ENCODE results near the gene SMIM32.

DNA sequence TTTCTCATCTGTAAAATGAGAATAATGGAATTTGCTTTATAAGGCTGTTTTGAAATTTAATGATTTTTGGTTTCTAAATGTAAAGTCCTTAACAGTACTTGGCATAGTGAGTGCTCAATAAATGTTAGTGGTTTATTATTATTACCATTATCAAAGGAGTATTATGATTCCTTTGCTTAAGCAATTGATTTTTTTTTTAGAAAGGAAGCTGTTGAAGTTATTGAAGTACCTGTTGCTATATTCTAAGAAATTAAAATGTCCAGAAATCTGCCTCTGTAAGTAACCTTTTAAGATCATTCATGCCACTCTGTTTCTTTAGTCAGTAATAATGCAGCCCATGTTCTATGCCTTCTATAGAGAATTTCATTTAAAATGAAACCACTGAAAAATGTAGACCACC, 45.3 kb downstream of the SMIM32 start:
- TF ChIP-seq, protein P1, sequence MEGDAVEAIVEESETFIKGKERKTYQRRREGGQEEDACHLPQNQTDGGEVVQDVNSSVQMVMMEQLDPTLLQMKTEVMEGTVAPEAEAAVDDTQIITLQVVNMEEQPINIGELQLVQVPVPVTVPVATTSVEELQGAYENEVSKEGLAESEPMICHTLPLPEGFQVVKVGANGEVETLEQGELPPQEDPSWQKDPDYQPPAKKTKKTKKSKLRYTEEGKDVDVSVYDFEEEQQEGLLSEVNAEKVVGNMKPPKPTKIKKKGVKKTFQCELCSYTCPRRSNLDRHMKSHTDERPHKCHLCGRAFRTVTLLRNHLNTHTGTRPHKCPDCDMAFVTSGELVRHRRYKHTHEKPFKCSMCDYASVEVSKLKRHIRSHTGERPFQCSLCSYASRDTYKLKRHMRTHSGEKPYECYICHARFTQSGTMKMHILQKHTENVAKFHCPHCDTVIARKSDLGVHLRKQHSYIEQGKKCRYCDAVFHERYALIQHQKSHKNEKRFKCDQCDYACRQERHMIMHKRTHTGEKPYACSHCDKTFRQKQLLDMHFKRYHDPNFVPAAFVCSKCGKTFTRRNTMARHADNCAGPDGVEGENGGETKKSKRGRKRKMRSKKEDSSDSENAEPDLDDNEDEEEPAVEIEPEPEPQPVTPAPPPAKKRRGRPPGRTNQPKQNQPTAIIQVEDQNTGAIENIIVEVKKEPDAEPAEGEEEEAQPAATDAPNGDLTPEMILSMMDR (conservative IDR thresholded peaks at IDR 0.05; ENCODE audit: low read depth, low read length): no peak
- TF ChIP-seq MAFK (IDR thresholded peaks at IDR 0.05; ENCODE audit: low read depth, low read length) (no peak), RFX5 (IDR thresholded peaks at IDR 0.05; ENCODE audit: low read depth, low read length) (no peak), MAZ (IDR thresholded peaks at IDR 0.05; ENCODE audit: borderline replicate concordance, low read depth, low read length) (no peak), POLR2A (IDR thresholded peaks at IDR 0.05; ENCODE audit: low read depth, low read length) (no peak), FOS (IDR thresholded peaks at IDR 0.05; ENCODE audit: low read depth, low read length) (no peak), BHLHE40 (IDR thresholded peaks at IDR 0.05; ENCODE audit: low read depth, low read length) (no peak), RCOR1 (IDR thresholded peaks at IDR 0.05; ENCODE audit: insufficient replicate concordance, low read length) (no peak), SMC3 (IDR thresholded peaks at IDR 0.05; ENCODE audit: low read depth, low read length) (no peak), RAD21 (IDR thresholded peaks at IDR 0.05; ENCODE audit: low read length) (no peak)
- TF ChIP-seq, protein P2, sequence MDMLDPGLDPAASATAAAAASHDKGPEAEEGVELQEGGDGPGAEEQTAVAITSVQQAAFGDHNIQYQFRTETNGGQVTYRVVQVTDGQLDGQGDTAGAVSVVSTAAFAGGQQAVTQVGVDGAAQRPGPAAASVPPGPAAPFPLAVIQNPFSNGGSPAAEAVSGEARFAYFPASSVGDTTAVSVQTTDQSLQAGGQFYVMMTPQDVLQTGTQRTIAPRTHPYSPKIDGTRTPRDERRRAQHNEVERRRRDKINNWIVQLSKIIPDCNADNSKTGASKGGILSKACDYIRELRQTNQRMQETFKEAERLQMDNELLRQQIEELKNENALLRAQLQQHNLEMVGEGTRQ (IDR thresholded peaks at IDR 0.05; ENCODE audit: low read depth, low read length): no peak

Data from IMR-90 (cell line).